Measurements from ENCODE around the gene MINDY3.

Gene MINDY3

GRCh38 chr10:15859906-15860691 lies at the start of gene MINDY3:
Gene MINDY3 (minus strand): TSS chr10:15860507. CDS start chr10:15860299, 208 bp downstream.
- H3K4me3 ChIP-seq (ENCODE audit: low read length): peak within 1 kb of the TSS; percentile 85
- peak; percentile 79 for DNase-seq (ENCODE audit: low read depth)
- no peak for TF ChIP-seq CTCF (conservative IDR thresholded peaks at IDR 0.05; ENCODE audit: low read length)

DNA sequence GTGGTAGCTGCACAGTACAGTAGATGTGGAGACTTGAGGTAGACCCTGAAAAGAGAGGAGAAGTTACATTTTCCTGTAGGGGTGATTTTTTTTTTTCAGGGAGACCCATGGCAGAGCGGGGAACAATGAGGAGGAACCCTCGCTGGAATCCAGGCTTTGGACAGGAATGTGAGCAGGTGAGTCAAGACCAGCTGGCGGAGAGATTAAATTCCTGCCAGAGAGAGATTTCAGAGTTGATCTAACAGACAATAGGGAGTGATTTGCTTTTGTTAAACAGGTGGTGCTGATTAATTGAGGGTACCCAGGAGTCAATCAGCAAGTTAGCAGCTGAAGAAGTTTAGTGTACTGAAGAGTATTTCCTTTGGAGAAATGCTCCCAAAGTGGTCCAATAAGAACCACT lies 41.6 kb upstream of the MINDY3 start:
- DNase-seq (ENCODE audit: low read depth): no peak
- no peak for TF ChIP-seq CTCF (conservative IDR thresholded peaks at IDR 0.05; ENCODE audit: low read length)
- H3K4me3 ChIP-seq (ENCODE audit: low read length): no peak overlapping the region

- DNase-seq (ENCODE audit: low read depth): peak; percentile 9
- H3K4me3 ChIP-seq (ENCODE audit: low read length): no peak overlapping the region
- peak; percentile 50 for TF ChIP-seq CTCF (conservative IDR thresholded peaks at IDR 0.05; ENCODE audit: low read length)
Measured at GRCh38 chr10:15898046-15898445, 37.7 kb upstream of the MINDY3 start.

DNA sequence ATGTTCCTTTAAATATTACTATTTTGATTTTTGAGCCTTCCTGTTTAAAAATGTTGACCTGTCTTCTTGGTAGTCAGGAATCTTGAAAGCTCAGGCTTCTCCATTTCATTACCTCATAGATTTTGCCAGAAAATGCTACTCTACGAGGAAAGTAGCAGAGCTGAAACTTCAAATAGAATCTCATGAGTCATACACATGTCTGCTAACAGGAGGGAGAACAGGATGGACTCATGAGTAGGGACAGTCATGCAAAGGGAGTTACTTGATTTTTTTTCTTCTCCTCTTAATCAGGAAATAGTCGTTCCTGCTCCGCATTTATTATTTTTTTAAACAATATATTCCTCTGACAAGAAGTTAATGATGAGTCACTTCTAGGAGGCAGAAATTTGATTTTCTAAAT lies 37.0 kb upstream of the MINDY3 start:
- peak; percentile 11 for DNase-seq (ENCODE audit: low read depth)
- no peak overlapping the region for H3K4me3 ChIP-seq (ENCODE audit: low read length)
- TF ChIP-seq CTCF (conservative IDR thresholded peaks at IDR 0.05; ENCODE audit: low read length): no peak

DNA sequence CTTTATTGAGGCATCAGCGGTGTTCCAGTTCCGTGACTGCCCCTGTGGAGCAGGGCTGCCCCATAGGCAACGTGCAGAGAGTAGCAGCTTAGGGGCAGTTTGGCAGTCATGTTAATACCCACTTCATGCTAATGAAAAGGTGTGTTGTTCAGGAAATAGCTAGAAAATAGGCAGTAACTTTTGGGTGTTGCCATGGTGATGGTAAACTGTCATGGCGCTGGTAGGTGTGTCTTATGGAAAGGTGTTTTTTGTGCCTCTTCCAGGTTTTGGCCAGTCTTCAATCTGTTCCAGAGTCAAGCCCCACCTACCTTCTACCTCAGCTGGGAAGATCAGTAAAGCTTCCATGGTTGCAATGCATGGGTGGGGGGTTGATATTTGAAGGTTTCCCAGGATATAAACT lies 36.3 kb upstream of the MINDY3 start:
- DNase-seq (ENCODE audit: low read depth): no peak
- no peak overlapping the region for H3K4me3 ChIP-seq (ENCODE audit: low read length)
- no peak for TF ChIP-seq CTCF (conservative IDR thresholded peaks at IDR 0.05; ENCODE audit: low read length)

DNA sequence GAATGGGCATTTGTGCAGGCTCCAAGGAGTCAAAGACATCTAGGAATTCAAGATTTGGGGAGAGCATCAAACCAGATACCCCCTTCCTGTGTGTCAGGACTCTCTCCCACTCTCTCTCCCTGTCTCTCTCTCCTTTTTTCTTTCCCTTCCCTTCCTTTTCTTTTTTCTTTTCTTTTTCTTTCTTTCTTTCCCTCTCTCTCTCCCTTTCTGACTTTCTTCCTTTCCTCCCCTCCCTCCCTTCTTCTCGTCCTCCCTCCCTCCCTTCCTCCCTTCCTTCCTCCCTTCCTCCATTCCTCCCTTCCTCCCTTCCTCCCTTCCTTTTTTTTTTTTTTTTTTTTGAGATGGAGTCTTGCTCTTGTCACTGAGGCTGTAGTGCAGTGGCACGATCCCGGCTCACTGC lies 24.1 kb upstream of the MINDY3 start:
- H3K4me3 ChIP-seq (ENCODE audit: low read length): no peak overlapping the region
- TF ChIP-seq CTCF (conservative IDR thresholded peaks at IDR 0.05; ENCODE audit: low read length): no peak
- DNase-seq (ENCODE audit: low read depth): no peak

DNA sequence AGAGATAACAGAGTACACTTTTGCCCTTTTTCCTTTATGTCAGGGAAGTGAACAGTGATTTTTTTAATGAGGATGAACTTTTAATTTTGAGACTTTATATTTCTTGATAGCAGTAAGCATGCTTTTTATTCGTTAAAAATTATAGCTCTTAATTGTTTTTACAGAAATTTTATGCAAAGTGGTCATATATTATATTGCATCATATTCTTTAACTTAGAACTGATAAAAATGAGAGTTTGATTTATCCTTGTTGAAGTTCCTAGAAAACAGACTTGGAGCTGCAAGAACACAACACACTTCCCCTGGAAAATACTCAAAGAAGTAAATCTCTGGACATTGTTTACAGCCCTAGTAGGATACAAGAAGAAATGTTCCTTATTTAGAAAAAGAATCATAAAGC lies 21.2 kb upstream of the MINDY3 start:
- H3K4me3 ChIP-seq (ENCODE audit: low read length): no peak overlapping the region
- no peak for TF ChIP-seq CTCF (conservative IDR thresholded peaks at IDR 0.05; ENCODE audit: low read length)
- no peak for DNase-seq (ENCODE audit: low read depth)
